HepG2 (cell line): Measurements from ENCODE around the gene SIRT7. TPM values are rescaled to one million over a fixed set of nuclear protein-coding genes. Genes with fewer than 3 reads are reported as not detected.

Experiments
- GTF3A ChIP-seq: sonication (generic); formaldehyde crosslinking; conservative IDR thresholded peaks from 2 replicates; pipeline ENCODE4 v1.4.0; 2020; ENCODE audit warnings: mild to moderate bottlenecking, missing genetic modification reagents
- HNRNPH1 ChIP-seq: fragments of 200-400 bp; formaldehyde crosslinking; optimal IDR thresholded peaks from 2 replicates; pipeline ENCODE3; 2017; ENCODE audit warnings: mild to moderate bottlenecking, low read depth, low read length
- HNRNPK ChIP-seq: fragments of 200-400 bp; formaldehyde crosslinking; IDR thresholded peaks from 2 replicates; pipeline ENCODE4 v1.6.1; 2018; ENCODE audit warnings: low read length, low read depth, moderate library complexity, mild to moderate bottlenecking; ENCODE audit not compliant: poor library complexity, severe bottlenecking
- KDM6A ChIP-seq: IDR thresholded peaks from 2 replicates; pipeline ENCODE4 v1.6.1; 2016; ENCODE audit warnings: low read depth
- LCORL ChIP-seq, 2 experiments: fragments of 450-650 bp in 1 of 2; sonication (generic) in 1 of 2; formaldehyde crosslinking in 1 of 2; IDR thresholded peaks; 2 replicates each; pipeline versions ENCODE4 v1.5.0 to v1.6.1; 2017 to 2020; ENCODE audit warnings: antibody characterized with exemption in 1 of 2, missing genetic modification reagents in 1 of 2
- MXD4 ChIP-seq: IDR thresholded peaks from 2 replicates; pipeline ENCODE4 v1.6.1; 2016; ENCODE audit warnings: mild to moderate bottlenecking, missing biosample characterization, missing genetic modification reagents
- NPAS2 ChIP-seq: sonication (generic); formaldehyde crosslinking; IDR thresholded peaks from 2 replicates; pipeline ENCODE4 v1.8.0; 2022; ENCODE audit warnings: mild to moderate bottlenecking, missing genetic modification reagents, borderline replicate concordance
- ZBTB38 ChIP-seq: sonication (generic); formaldehyde crosslinking; IDR thresholded peaks from 2 replicates; pipeline ENCODE4 v1.5.1; 2020; ENCODE audit warnings: mild to moderate bottlenecking, missing genetic modification reagents
- polyA plus RNA-seq, 8 experiments: library from polyadenylated mRNA; depleted of rRNA in 3 of 8; stranded (reverse) in 7 of 8; unstranded in 1 of 8; fragments of >200 nt; fragmentation: Illumina TruSeq in 4 of 8; extraction: Trizol in 4 of 8; gene quantifications; 2 replicates each; pipeline versions ENCODE4 v1.2.1 to v1.2.3, GENCODE V29; 2011 to 2016; ENCODE audit warnings: low read depth in 4 of 8, missing spikeins in 1 of 8, mixed read lengths in 1 of 8; ENCODE audit not compliant: insufficient read depth in 1 of 8
- total RNA-seq, 5 experiments: library from RNA; depleted of rRNA; stranded (reverse); fragments of >200 nt; fragmentation: Illumina TruSeq; extraction: Trizol; gene quantifications; 2 replicates each; pipeline ENCODE4 v1.2.3, GENCODE V29; 2016; ENCODE audit warnings: low read depth in 1 of 5
- TF ChIP-seq, protein P1 (sequence below): IDR thresholded peaks from 2 replicates; pipeline ENCODE4 v1.6.1; 2018; ENCODE audit warnings: missing genetic modification reagents, mild to moderate bottlenecking, missing compliant biosample characterization
- TF ChIP-seq, protein P2 (sequence below): sonication (generic); formaldehyde crosslinking; IDR thresholded peaks from 2 replicates; pipeline ENCODE4 v1.5.0; 2020; ENCODE audit warnings: mild to moderate bottlenecking, missing genetic modification reagents
- TF ChIP-seq, protein P3 (sequence below), 2 experiments: fragments of 450-650 bp in 1 of 2; sonication (generic) in 1 of 2; formaldehyde crosslinking; IDR thresholded peaks; 2 replicates each; pipeline versions ENCODE4 v1.5.0 to v1.8.0; 2020 to 2022; ENCODE audit warnings: mild to moderate bottlenecking in 1 of 2, missing genetic modification reagents in 1 of 2
- TF ChIP-seq, protein P4 (sequence below): sonication (generic); formaldehyde crosslinking; IDR thresholded peaks from 2 replicates; pipeline ENCODE4 v1.8.1; 2022; ENCODE audit warnings: low read depth, mild to moderate bottlenecking, missing genetic modification reagents
- TF ChIP-seq, protein P5 (sequence below): sonication (generic); formaldehyde crosslinking; IDR thresholded peaks from 2 replicates; pipeline ENCODE4 v1.5.0; 2020; ENCODE audit warnings: missing genetic modification reagents
- TF ChIP-seq, protein P6 (sequence below): IDR thresholded peaks from 2 replicates; pipeline ENCODE4 v1.6.1; 2016; ENCODE audit warnings: low read depth, control low read depth

The SIRT7 gene
- total and polyA plus RNA-seq, 2 of the 13 experiments (the other 11 are each of a cell fraction or from before 2014, with no cell fraction given): 8.3 to 24.8 TPM

DNA sequence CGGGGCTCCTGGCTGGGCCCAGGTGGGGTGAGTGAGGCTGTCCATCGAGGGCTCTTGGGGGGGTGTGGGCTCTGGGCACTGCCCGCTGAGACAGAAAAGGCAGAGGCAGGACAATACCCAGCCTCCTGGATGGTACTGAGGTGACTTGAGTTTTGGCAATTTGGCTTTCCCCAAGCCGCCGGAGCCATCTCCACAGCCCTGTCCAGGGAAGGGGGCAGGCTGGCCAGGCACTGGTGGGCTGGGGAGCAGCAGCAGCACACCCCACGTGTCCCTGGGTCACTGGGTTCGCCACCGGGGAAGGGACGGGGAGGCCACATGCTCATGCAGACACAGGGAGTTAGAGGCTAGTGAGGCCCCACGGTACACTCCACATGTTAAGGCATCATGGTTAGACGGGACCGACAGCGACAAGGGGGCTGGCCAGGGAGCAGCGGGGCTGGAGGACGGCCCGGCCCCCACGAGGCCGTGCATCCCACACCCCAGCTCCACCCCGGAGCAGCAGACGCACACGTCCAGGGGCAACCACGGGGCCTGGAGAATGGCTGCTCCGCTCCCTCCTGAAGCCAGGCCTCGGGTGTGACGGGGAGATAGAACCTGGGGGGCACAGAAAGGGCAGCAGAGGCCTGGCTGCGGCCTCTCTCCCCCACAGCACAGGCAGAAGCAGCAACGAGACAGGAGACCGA is 49.8 kb downstream of the SIRT7 start (continued):
- TF ChIP-seq, protein P1, sequence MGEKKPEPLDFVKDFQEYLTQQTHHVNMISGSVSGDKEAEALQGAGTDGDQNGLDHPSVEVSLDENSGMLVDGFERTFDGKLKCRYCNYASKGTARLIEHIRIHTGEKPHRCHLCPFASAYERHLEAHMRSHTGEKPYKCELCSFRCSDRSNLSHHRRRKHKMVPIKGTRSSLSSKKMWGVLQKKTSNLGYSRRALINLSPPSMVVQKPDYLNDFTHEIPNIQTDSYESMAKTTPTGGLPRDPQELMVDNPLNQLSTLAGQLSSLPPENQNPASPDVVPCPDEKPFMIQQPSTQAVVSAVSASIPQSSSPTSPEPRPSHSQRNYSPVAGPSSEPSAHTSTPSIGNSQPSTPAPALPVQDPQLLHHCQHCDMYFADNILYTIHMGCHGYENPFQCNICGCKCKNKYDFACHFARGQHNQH (CRISPR knock-in tag): no peak
- TF ChIP-seq, protein P2, sequence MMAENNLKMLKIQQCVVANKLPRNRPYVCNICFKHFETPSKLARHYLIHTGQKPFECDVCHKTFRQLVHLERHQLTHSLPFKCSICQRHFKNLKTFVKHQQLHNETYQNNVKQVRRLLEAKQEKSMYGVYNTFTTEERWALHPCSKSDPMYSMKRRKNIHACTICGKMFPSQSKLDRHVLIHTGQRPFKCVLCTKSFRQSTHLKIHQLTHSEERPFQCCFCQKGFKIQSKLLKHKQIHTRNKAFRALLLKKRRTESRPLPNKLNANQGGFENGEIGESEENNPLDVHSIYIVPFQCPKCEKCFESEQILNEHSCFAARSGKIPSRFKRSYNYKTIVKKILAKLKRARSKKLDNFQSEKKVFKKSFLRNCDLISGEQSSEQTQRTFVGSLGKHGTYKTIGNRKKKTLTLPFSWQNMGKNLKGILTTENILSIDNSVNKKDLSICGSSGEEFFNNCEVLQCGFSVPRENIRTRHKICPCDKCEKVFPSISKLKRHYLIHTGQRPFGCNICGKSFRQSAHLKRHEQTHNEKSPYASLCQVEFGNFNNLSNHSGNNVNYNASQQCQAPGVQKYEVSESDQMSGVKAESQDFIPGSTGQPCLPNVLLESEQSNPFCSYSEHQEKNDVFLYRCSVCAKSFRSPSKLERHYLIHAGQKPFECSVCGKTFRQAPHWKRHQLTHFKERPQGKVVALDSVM (CRISPR knock-in tag): peak; percentile 76
- TF ChIP-seq NPAS2 (CRISPR knock-in tag) (no peak), GTF3A (no peak), HNRNPK (peak; percentile 4), MXD4 (0 out of 2 replicates have a peak, but pooled peaks have one; percentile 15), HNRNPH1 (no peak), ZBTB38 (peak; percentile 49; the same call in 1 of the 2 replicates), KDM6A (CRISPR knock-in tag) (no peak), LCORL (IDR thresholded peaks at IDR 0.05) (no peak), LCORL (CRISPR knock-in tag; IDR thresholded peaks at IDR 0.05) (peak; percentile 43; the same call in 1 of the 2 replicates)
- TF ChIP-seq, protein P3, sequence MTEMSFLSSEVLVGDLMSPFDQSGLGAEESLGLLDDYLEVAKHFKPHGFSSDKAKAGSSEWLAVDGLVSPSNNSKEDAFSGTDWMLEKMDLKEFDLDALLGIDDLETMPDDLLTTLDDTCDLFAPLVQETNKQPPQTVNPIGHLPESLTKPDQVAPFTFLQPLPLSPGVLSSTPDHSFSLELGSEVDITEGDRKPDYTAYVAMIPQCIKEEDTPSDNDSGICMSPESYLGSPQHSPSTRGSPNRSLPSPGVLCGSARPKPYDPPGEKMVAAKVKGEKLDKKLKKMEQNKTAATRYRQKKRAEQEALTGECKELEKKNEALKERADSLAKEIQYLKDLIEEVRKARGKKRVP (CRISPR knock-in tag; IDR thresholded peaks at IDR 0.05): peak in 1 of 2 experiments; percentile 23; a peak in 1 of 4 replicates
- TF ChIP-seq, protein P4, sequence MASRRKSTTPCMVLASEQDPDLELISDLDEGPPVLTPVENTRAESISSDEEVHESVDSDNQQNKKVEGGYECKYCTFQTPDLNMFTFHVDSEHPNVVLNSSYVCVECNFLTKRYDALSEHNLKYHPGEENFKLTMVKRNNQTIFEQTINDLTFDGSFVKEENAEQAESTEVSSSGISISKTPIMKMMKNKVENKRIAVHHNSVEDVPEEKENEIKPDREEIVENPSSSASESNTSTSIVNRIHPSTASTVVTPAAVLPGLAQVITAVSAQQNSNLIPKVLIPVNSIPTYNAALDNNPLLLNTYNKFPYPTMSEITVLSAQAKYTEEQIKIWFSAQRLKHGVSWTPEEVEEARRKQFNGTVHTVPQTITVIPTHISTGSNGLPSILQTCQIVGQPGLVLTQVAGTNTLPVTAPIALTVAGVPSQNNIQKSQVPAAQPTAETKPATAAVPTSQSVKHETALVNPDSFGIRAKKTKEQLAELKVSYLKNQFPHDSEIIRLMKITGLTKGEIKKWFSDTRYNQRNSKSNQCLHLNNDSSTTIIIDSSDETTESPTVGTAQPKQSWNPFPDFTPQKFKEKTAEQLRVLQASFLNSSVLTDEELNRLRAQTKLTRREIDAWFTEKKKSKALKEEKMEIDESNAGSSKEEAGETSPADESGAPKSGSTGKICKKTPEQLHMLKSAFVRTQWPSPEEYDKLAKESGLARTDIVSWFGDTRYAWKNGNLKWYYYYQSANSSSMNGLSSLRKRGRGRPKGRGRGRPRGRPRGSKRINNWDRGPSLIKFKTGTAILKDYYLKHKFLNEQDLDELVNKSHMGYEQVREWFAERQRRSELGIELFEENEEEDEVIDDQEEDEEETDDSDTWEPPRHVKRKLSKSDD: no peak
- TF ChIP-seq, protein P5, sequence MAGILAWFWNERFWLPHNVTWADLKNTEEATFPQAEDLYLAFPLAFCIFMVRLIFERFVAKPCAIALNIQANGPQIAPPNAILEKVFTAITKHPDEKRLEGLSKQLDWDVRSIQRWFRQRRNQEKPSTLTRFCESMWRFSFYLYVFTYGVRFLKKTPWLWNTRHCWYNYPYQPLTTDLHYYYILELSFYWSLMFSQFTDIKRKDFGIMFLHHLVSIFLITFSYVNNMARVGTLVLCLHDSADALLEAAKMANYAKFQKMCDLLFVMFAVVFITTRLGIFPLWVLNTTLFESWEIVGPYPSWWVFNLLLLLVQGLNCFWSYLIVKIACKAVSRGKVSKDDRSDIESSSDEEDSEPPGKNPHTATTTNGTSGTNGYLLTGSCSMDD (CRISPR knock-in tag): no peak
- TF ChIP-seq, protein P6, sequence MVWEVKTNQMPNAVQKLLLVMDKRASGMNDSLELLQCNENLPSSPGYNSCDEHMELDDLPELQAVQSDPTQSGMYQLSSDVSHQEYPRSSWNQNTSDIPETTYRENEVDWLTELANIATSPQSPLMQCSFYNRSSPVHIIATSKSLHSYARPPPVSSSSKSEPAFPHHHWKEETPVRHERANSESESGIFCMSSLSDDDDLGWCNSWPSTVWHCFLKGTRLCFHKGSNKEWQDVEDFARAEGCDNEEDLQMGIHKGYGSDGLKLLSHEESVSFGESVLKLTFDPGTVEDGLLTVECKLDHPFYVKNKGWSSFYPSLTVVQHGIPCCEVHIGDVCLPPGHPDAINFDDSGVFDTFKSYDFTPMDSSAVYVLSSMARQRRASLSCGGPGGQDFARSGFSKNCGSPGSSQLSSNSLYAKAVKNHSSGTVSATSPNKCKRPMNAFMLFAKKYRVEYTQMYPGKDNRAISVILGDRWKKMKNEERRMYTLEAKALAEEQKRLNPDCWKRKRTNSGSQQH: no peak
